H9 (cell line): ENCODE results near the gene UBE3A. TPM values are rescaled to one million over a fixed set of nuclear protein-coding genes. Genes with fewer than 3 reads are reported as not detected.

Experiments
- DNase-seq: peaks from one replicate; pipeline ENCODE4 v3.0.0-alpha.2; 2017
- H2AFZ ChIP-seq: one replicate; pipeline ENCODE4 v1.6.1; 2013; ENCODE audit warnings: mild to moderate bottlenecking, low read length, control low read depth, moderate library complexity
- H2AK5ac ChIP-seq: 2 replicates; pipeline ENCODE4 v1.6.1; 2013; ENCODE audit warnings: low read length, control low read depth, mixed read lengths; ENCODE audit not compliant: insufficient read length
- H2BK120ac ChIP-seq: one replicate; pipeline ENCODE4 v1.6.1; 2013; ENCODE audit warnings: low read depth, mild to moderate bottlenecking, low read length, control low read depth, inconsistent platforms; ENCODE audit not compliant: poor library complexity, severe bottlenecking
- H2BK12ac ChIP-seq: 2 replicates; pipeline ENCODE4 v1.6.1; 2013; ENCODE audit warnings: low read length, control low read depth, mixed read lengths, low read depth; ENCODE audit not compliant: insufficient read length
- H2BK15ac ChIP-seq: 2 replicates; pipeline ENCODE4 v1.6.1; 2013; ENCODE audit warnings: low read depth, low read length, control low read depth
- H2BK20ac ChIP-seq: one replicate; pipeline ENCODE4 v1.6.1; 2013; ENCODE audit warnings: low read depth, mild to moderate bottlenecking, low read length, control low read depth, inconsistent platforms; ENCODE audit not compliant: poor library complexity, severe bottlenecking
- H2BK5ac ChIP-seq: 2 replicates; pipeline ENCODE4 v1.6.1; 2013; ENCODE audit warnings: low read length, control low read depth, mixed read lengths; ENCODE audit not compliant: insufficient read length
- H3K14ac ChIP-seq: 2 replicates; pipeline ENCODE4 v1.6.1; 2013; ENCODE audit warnings: low read length, control low read depth; ENCODE audit not compliant: insufficient read depth
- H3K18ac ChIP-seq: 2 replicates; pipeline ENCODE4 v1.6.1; 2013; ENCODE audit warnings: low read depth, mild to moderate bottlenecking, mixed read lengths, low read length, control low read depth; ENCODE audit not compliant: insufficient read length
- H3K23ac ChIP-seq: 2 replicates; pipeline ENCODE4 v1.6.1; 2013; ENCODE audit warnings: low read length, control low read depth, mixed read lengths, low read depth; ENCODE audit not compliant: insufficient read length
- H3K23me2 ChIP-seq: 2 replicates; pipeline ENCODE4 v1.6.1; 2013; ENCODE audit warnings: low read depth, mild to moderate bottlenecking, mixed read lengths, low read length, control low read depth; ENCODE audit not compliant: insufficient read length, poor library complexity, severe bottlenecking
- H3K27ac ChIP-seq: 2 replicates; pipeline ENCODE4 v1.5.1; 2013; ENCODE audit warnings: low read length, control low read depth, mixed read lengths, low read depth; ENCODE audit not compliant: insufficient read length
- H3K27me3 ChIP-seq: 2 replicates; pipeline ENCODE4 v1.6.1; 2013; ENCODE audit warnings: low read length, control low read depth, inconsistent platforms; ENCODE audit not compliant: insufficient read depth
- H3K4ac ChIP-seq: 2 replicates; pipeline ENCODE4 v1.6.1; 2013; ENCODE audit warnings: low read depth, mild to moderate bottlenecking, control low read depth, inconsistent platforms, low read length, moderate library complexity
- H3K4me1 ChIP-seq: 2 replicates; pipeline ENCODE4 v1.6.1; 2013; ENCODE audit warnings: low read length, control low read depth, inconsistent platforms; ENCODE audit not compliant: insufficient read depth
- H3K4me2 ChIP-seq: 2 replicates; pipeline ENCODE4 v1.6.1; 2013; ENCODE audit warnings: low read length, control low read depth, mixed read lengths; ENCODE audit not compliant: insufficient read length, insufficient read depth
- H3K56ac ChIP-seq: 2 replicates; pipeline ENCODE4 v1.6.1; 2013; ENCODE audit warnings: low read depth, mild to moderate bottlenecking, mixed read lengths, low read length, control low read depth; ENCODE audit not compliant: insufficient read length
- H3K79me1 ChIP-seq: 2 replicates; pipeline ENCODE4 v1.6.1; 2013; ENCODE audit warnings: low read depth, mild to moderate bottlenecking, moderate library complexity, low read length, control low read depth, inconsistent platforms; ENCODE audit not compliant: insufficient read depth, poor library complexity, severe bottlenecking
- H3K79me2 ChIP-seq: 2 replicates; pipeline ENCODE4 v1.6.1; 2013; ENCODE audit warnings: low read length, control low read depth, inconsistent platforms; ENCODE audit not compliant: insufficient read depth
- H3K9ac ChIP-seq: 2 replicates; pipeline ENCODE4 v1.6.1; 2013; ENCODE audit warnings: low read length, control low read depth, mixed read lengths; ENCODE audit not compliant: insufficient read length; ENCODE audit errors: extremely low read depth
- H3K9me3 ChIP-seq: one replicate; pipeline ENCODE4 v1.6.1; 2013; ENCODE audit warnings: low read depth, low read length, inconsistent platforms; ENCODE audit not compliant: control insufficient read depth
- H3T11ph ChIP-seq: one replicate; pipeline ENCODE4 v1.6.1; 2013; ENCODE audit warnings: mild to moderate bottlenecking, low read length, control low read depth, inconsistent platforms
- H4K20me1 ChIP-seq: one replicate; pipeline ENCODE4 v1.6.1; 2013; ENCODE audit not compliant: control insufficient read depth, insufficient read length, insufficient read depth
- H4K5ac ChIP-seq: 2 replicates; pipeline ENCODE4 v1.6.1; 2013; ENCODE audit warnings: low read depth, mild to moderate bottlenecking, mixed read lengths, low read length, control low read depth; ENCODE audit not compliant: insufficient read length
- H4K8ac ChIP-seq: replicated peaks from 2 replicates; pipeline ENCODE4 v1.6.1; 2013; ENCODE audit warnings: low read length, control low read depth, mixed read lengths, low read depth; ENCODE audit not compliant: insufficient read length
- H4K91ac ChIP-seq: 2 replicates; pipeline ENCODE4 v1.6.1; 2013; ENCODE audit warnings: low read depth, mild to moderate bottlenecking, moderate library complexity, mixed read lengths, low read length, control low read depth; ENCODE audit not compliant: insufficient read length
- H3K27ac Mint-ChIP-seq, 3 experiments: 2 replicates in 2 of 3; 3 replicates in 1 of 3; pipeline ENCODE4 v1.8.0; 2020 to 2021; ENCODE audit warnings: mixed read lengths in 3 of 3, mild to moderate bottlenecking in 1 of 3, moderate library complexity in 1 of 3
- H3K27me3 Mint-ChIP-seq: 2 replicates; pipeline ENCODE4 v1.8.0; 2021; ENCODE audit warnings: low read depth, mild to moderate bottlenecking, moderate library complexity, mixed read lengths
- H3K36me3 Mint-ChIP-seq, 3 experiments: 2 replicates in 2 of 3; 3 replicates in 1 of 3; pipeline ENCODE4 v1.8.0; 2020 to 2021; ENCODE audit warnings: low read depth in 3 of 3, mixed read lengths in 3 of 3; ENCODE audit not compliant: insufficient read depth in 1 of 3
- H3K4me1 Mint-ChIP-seq, 2 experiments: 2 replicates each; pipeline ENCODE4 v1.8.0; 2020; ENCODE audit warnings: mixed read lengths in 2 of 2
- H3K4me3 Mint-ChIP-seq, 2 experiments: 2 replicates in 1 of 2; 3 replicates in 1 of 2; pipeline ENCODE4 v1.8.0; 2020 to 2021; ENCODE audit warnings: mild to moderate bottlenecking in 2 of 2, mixed read lengths in 2 of 2, moderate library complexity in 1 of 2
- H3K9me3 Mint-ChIP-seq, 2 experiments: 2 replicates in 1 of 2; 3 replicates in 1 of 2; pipeline ENCODE4 v1.8.0; 2020; ENCODE audit warnings: mild to moderate bottlenecking in 2 of 2, mixed read lengths in 2 of 2, moderate library complexity in 1 of 2
- CTCF ChIP-seq: fragments of 200-600 bp; sonication (generic); conservative IDR thresholded peaks from 3 replicates; pipeline ENCODE4 v1.8.0; 2021; ENCODE audit warnings: antibody characterized with exemption, mild to moderate bottlenecking
- WGBS: extraction: QIAGEN DNeasy Blood & Tissue Kit; methylation state at CpG from one replicate; pipeline ENCODE4 v1.1.7; 2013; ENCODE audit warnings: missing lambda C conversion rate, low lambda C conversion rate, mixed read lengths; ENCODE audit not compliant: insufficient read length; ENCODE audit errors: extremely low coverage; 5-methylcytosine and 5-hydroxymethylcytosine counted together
- total RNA-seq: library from RNA; stranded (reverse); gene quantifications from 2 replicates; pipeline ENCODE4 v1.2.1, GENCODE V29; 2021

UBE3A gene
- total RNA-seq, 1 experiment from 2014 or later, result 108 TPM

- H4K5ac ChIP-seq, result no peak overlapping the region
- no peak overlapping the region for H2BK120ac ChIP-seq
- H3K14ac ChIP-seq, result no peak overlapping the region
- H4K20me1 ChIP-seq, result no peaks in the 10 kb centered on the region
- no peak overlapping the region for H3T11ph ChIP-seq
- H3K9ac ChIP-seq, result no peak overlapping the region
- H4K8ac ChIP-seq, result no peak overlapping the region
- Mint-ChIP-seq H3K27me3 (no peaks in the 10 kb centered on the region), H3K4me3 (no peak overlapping the region), H3K27ac (no peak overlapping the region), H3K4me1 (0 out of 4 replicates have a peak, but pooled peaks cover 0 to 4% of the 10 kb centered on the region in 2 experiments), H3K9me3 (peaks cover 25 to 37% of the 10 kb centered on the region in 2 experiments), H3K36me3 (peaks cover 0 to 6% (median 6%) of the 10 kb centered on the region in 3 experiments; a peak in 2 of 7 replicates)
- no peak overlapping the region for H2BK20ac ChIP-seq
- H3K23ac ChIP-seq, result no peak overlapping the region
- no peak overlapping the region for H3K4me2 ChIP-seq
- no peaks in the 10 kb centered on the region for H3K27me3 ChIP-seq
- no peak overlapping the region for H3K4ac ChIP-seq
- H2BK15ac ChIP-seq, result no peak overlapping the region
- no peak overlapping the region for H3K27ac ChIP-seq
- H2BK5ac ChIP-seq, result no peak overlapping the region
- no peaks in the 10 kb centered on the region for H3K79me2 ChIP-seq
- H3K56ac ChIP-seq, result no peak overlapping the region
- H2AK5ac ChIP-seq, result no peak overlapping the region
- H3K79me1 ChIP-seq, result no peaks in the 10 kb centered on the region
- no peak for DNase-seq
- H3K4me1 ChIP-seq, result no peaks in the 10 kb centered on the region
- no CpG with 5 or more reads among the region's 1 CpG for WGBS
- TF ChIP-seq CTCF, result no peak
- no peak overlapping the region for H3K18ac ChIP-seq
- no peak overlapping the region for H2BK12ac ChIP-seq
- no peaks in the 10 kb centered on the region for H3K9me3 ChIP-seq
- H4K91ac ChIP-seq, result no peak overlapping the region
- no peaks in the 10 kb centered on the region for H3K23me2 ChIP-seq
- H2AFZ ChIP-seq, result no peak overlapping the region
Measured at GRCh38 chr15:25451501-25451900, 12.7 kb upstream of the UBE3A start.
